ENCODE results near the gene ENTPD6. TPM values are rescaled to one million over a fixed set of nuclear protein-coding genes. Genes with fewer than 3 reads are reported as not detected.

The ENTPD6 gene
- total and polyA plus RNA-seq, 2 experiments from 2014 or later: 32.9 to 50.4 TPM

GRCh38 chr20:25223765-25224720 lies 28.5 kb downstream of the ENTPD6 start:
- H3K4me2 ChIP-seq (ENCODE audit: unreplicated experiment): peak overlapping the region; percentile 49
- in situ Hi-C loops (cut with MboI): no loop called here
- WGBS, 2 experiments (ENCODE audit: low coverage in 1 of 2, low lambda C conversion rate in 2 of 2, missing lambda C conversion rate in 2 of 2): 90 to 95% methylated on average over 24 of the region's 24 CpGs

GRCh38 chr20:25224941-25225340 lies 29.4 kb downstream of the ENTPD6 start:
- Histone ChIP-seq H3F3A (ENCODE audit: insufficient read depth) (peaks cover 12% of the 10 kb centered on the region), H3K27ac (no peak overlapping the region), H3K79me2 (ENCODE audit: insufficient read depth) (no peaks in the 10 kb centered on the region), H3K9me2 (ENCODE audit: insufficient read depth) (no peaks in the 10 kb centered on the region), H2AFZ (no peak overlapping the region), H4K20me1 (ENCODE audit: insufficient read depth) (no peaks in the 10 kb centered on the region), H3K4me3 (no peak overlapping the region), H3K27me3 (replicated peaks; ENCODE audit: insufficient read depth) (no peaks in the 10 kb centered on the region), H3K4me1 (ENCODE audit: insufficient read depth) (peaks cover 21% of the 10 kb centered on the region), H3K9me3 (ENCODE audit: low read depth) (no peaks in the 10 kb centered on the region), H3K4me2 (ENCODE audit: unreplicated experiment) (no peak overlapping the region), H3K36me3 (ENCODE audit: low read depth) (no peaks in the 10 kb centered on the region), H3K9ac (no peak overlapping the region)
- no peak for TF ChIP-seq EZH2 (IDR thresholded peaks at IDR 0.05; ENCODE audit: insufficient read depth, poor library complexity, severe bottlenecking)
- no peak for TF ChIP-seq EZH2phosphoT487 (IDR thresholded peaks at IDR 0.05; ENCODE audit: insufficient read depth, low read depth)
- in situ Hi-C loops (cut with MboI): no loop called here
- no peak for DNase-seq
- WGBS, 2 experiments (ENCODE audit: low coverage in 1 of 2, low lambda C conversion rate in 2 of 2, missing lambda C conversion rate in 2 of 2): 95 to 100% methylated on average over 16 of the region's 16 CpGs

More at GRCh38 chr20:25223765-25224720, 28.5 kb downstream of the ENTPD6 start:
- H3K9me2 ChIP-seq (ENCODE audit: insufficient read depth): no peaks in the 10 kb centered on the region
- TF ChIP-seq EZH2 (IDR thresholded peaks at IDR 0.05; ENCODE audit: insufficient read depth, poor library complexity, severe bottlenecking): no peak
- no peak for TF ChIP-seq EZH2phosphoT487 (IDR thresholded peaks at IDR 0.05; ENCODE audit: insufficient read depth, low read depth)
- H2AFZ ChIP-seq: no peak overlapping the region
- H3K4me3 ChIP-seq: no peak overlapping the region
- no peak for DNase-seq
- peak overlapping the region; percentile 76 for H3K27ac ChIP-seq
- no peaks in the 10 kb centered on the region for H3K79me2 ChIP-seq (ENCODE audit: insufficient read depth)
- no peaks in the 10 kb centered on the region for H3K9me3 ChIP-seq (ENCODE audit: low read depth)
- H3K9ac ChIP-seq: peak overlapping the region; percentile 62
- H3K27me3 ChIP-seq (replicated peaks; ENCODE audit: insufficient read depth): no peaks in the 10 kb centered on the region
- H3F3A ChIP-seq (ENCODE audit: insufficient read depth): peaks cover 12% of the 10 kb centered on the region
- no peaks in the 10 kb centered on the region for H4K20me1 ChIP-seq (ENCODE audit: insufficient read depth)
- H3K36me3 ChIP-seq (ENCODE audit: low read depth): no peaks in the 10 kb centered on the region
- peaks cover 21% of the 10 kb centered on the region for H3K4me1 ChIP-seq (ENCODE audit: insufficient read depth)

- WGBS, 2 experiments (ENCODE audit: low coverage in 1 of 2, low lambda C conversion rate in 2 of 2, missing lambda C conversion rate in 2 of 2): 90 to 91% methylated on average over 16 of the region's 16 CpGs
These were observed 30.3 kb downstream of the ENTPD6 start for GRCh38 chr20:25225642-25226432.

More at GRCh38 chr20:25225642-25226432, 30.3 kb downstream of the ENTPD6 start:
- Histone ChIP-seq H3K9me2 (ENCODE audit: insufficient read depth) (no peaks in the 10 kb centered on the region), H3K4me3 (no peak overlapping the region), H3F3A (ENCODE audit: insufficient read depth) (peaks cover 12% of the 10 kb centered on the region), H3K9ac (no peak overlapping the region), H3K9me3 (ENCODE audit: low read depth) (no peaks in the 10 kb centered on the region), H3K4me1 (ENCODE audit: insufficient read depth) (peaks cover 21% of the 10 kb centered on the region), H3K79me2 (ENCODE audit: insufficient read depth) (no peaks in the 10 kb centered on the region), H3K27ac (no peak overlapping the region), H3K27me3 (replicated peaks; ENCODE audit: insufficient read depth) (no peaks in the 10 kb centered on the region), H2AFZ (no peak overlapping the region), H3K4me2 (ENCODE audit: unreplicated experiment) (no peak overlapping the region), H3K36me3 (ENCODE audit: low read depth) (no peaks in the 10 kb centered on the region), H4K20me1 (ENCODE audit: insufficient read depth) (no peaks in the 10 kb centered on the region)
- in situ Hi-C loops (cut with MboI): no loop called here
- no peak for DNase-seq
- no peak for TF ChIP-seq EZH2phosphoT487 (IDR thresholded peaks at IDR 0.05; ENCODE audit: insufficient read depth, low read depth)
